ENCODE data around the gene PURB. TPM values are rescaled to one million over a fixed set of nuclear protein-coding genes. Genes with fewer than 3 reads are reported as not detected.

PURB gene
- total RNA-seq, 2 experiments from 2014 or later, result 17.0 to 17.4 TPM

- no peaks in the 10 kb centered on the region for H3K9me3 Mint-ChIP-seq
- ATAC-seq (ENCODE audit: poor library complexity) (no peak), DNase-seq (no peak)
- Histone ChIP-seq H3K9me3 (ENCODE audit: control insufficient read depth in 1 of 2, insufficient read depth in 1 of 2, low read length in 2 of 2) (no peaks in the 10 kb centered on the region), H3K4me3 (ENCODE audit: low read length) (no peak overlapping the region), H3K27me3 (ENCODE audit: control insufficient read depth in 1 of 2, insufficient read depth in 2 of 2, low read length in 2 of 2) (no peaks in the 10 kb centered on the region), H3K36me3 (ENCODE audit: insufficient read depth, low read length) (no peaks in the 10 kb centered on the region), H3K4me1 (ENCODE audit: insufficient read depth, low read length) (peaks cover 23% of the 10 kb centered on the region), H3K27ac (ENCODE audit: low read depth in 1 of 2, low read length in 2 of 2) (no peak overlapping the region)
- TF ChIP-seq, protein P1, sequence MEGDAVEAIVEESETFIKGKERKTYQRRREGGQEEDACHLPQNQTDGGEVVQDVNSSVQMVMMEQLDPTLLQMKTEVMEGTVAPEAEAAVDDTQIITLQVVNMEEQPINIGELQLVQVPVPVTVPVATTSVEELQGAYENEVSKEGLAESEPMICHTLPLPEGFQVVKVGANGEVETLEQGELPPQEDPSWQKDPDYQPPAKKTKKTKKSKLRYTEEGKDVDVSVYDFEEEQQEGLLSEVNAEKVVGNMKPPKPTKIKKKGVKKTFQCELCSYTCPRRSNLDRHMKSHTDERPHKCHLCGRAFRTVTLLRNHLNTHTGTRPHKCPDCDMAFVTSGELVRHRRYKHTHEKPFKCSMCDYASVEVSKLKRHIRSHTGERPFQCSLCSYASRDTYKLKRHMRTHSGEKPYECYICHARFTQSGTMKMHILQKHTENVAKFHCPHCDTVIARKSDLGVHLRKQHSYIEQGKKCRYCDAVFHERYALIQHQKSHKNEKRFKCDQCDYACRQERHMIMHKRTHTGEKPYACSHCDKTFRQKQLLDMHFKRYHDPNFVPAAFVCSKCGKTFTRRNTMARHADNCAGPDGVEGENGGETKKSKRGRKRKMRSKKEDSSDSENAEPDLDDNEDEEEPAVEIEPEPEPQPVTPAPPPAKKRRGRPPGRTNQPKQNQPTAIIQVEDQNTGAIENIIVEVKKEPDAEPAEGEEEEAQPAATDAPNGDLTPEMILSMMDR (IDR thresholded peaks at IDR 0.05), result no peak
- no peak overlapping the region for H3K27ac Mint-ChIP-seq
- CTCF ChIA-PET, result no interaction called here
- intact Hi-C loops (cut with DNase I, micrococcal nuclease), result no loop called here
- no peaks in the 10 kb centered on the region for H3K36me3 Mint-ChIP-seq (ENCODE audit: low read depth)
- H3K4me3 Mint-ChIP-seq, result no peak overlapping the region
- peaks cover 21% of the 10 kb centered on the region for H3K4me1 Mint-ChIP-seq (ENCODE audit: low read depth)
- H3K27me3 Mint-ChIP-seq, result no peaks in the 10 kb centered on the region
- POLR2A ChIA-PET, result no interaction called here
These were observed 9.7 kb upstream of the PURB start for GRCh38 chr7:44894888-44895580.

- Mint-ChIP-seq H3K36me3 (ENCODE audit: low read depth) (no peaks in the 10 kb centered on the region), H3K9me3 (no peaks in the 10 kb centered on the region), H3K27ac (peak overlapping the region; percentile 57), H3K4me3 (no peak overlapping the region), H3K4me1 (ENCODE audit: low read depth) (peaks cover 21% of the 10 kb centered on the region), H3K27me3 (no peaks in the 10 kb centered on the region)
- TF ChIP-seq, protein P1 (IDR thresholded peaks at IDR 0.05), result no peak
- ChIA-PET CTCF (interaction anchor here (1.0 kb wide), 1 partner anchor 35 kb away, joined by 3 read pairs; no protein-coding TSS in a partner anchor), POLR2A (interaction anchor here (0.8 kb wide), 1 partner anchor 9 kb away, joined by 4 read pairs; no protein-coding TSS in a partner anchor)
- Histone ChIP-seq H3K4me1 (ENCODE audit: insufficient read depth, low read length) (peaks cover 23% of the 10 kb centered on the region), H3K4me3 (ENCODE audit: low read length) (no peak overlapping the region), H3K9me3 (ENCODE audit: control insufficient read depth in 1 of 2, insufficient read depth in 1 of 2, low read length in 2 of 2) (no peaks in the 10 kb centered on the region), H3K27me3 (ENCODE audit: control insufficient read depth in 1 of 2, insufficient read depth in 2 of 2, low read length in 2 of 2) (no peaks in the 10 kb centered on the region), H3K27ac (ENCODE audit: low read depth in 1 of 2, low read length in 2 of 2) (no peak overlapping the region), H3K36me3 (ENCODE audit: insufficient read depth, low read length) (no peaks in the 10 kb centered on the region)
- DNase-seq, result no peak
- intact Hi-C loops (cut with DNase I, micrococcal nuclease), result no loop called here
- no peak for ATAC-seq (ENCODE audit: poor library complexity)
These were observed 8.4 kb upstream of the PURB start for GRCh38 chr7:44893710-44894234.

GRCh38 chr7:44891791-44892190, 6.5 kb upstream of the PURB start:
- DNase-seq (no peak), ATAC-seq (ENCODE audit: poor library complexity) (no peak)
- POLR2A ChIA-PET, result interaction anchor here (0.9 to 1.6 kb wide), 5 partner anchors 11 to 318 kb away, joined by 3 to 6 read pairs (median 3); partner anchors contain the start of genes DDX56 and OGDH
- Mint-ChIP-seq H3K4me1 (ENCODE audit: low read depth) (peaks cover 21% of the 10 kb centered on the region), H3K27ac (peak overlapping the region; percentile 87), H3K27me3 (no peaks in the 10 kb centered on the region), H3K9me3 (no peaks in the 10 kb centered on the region), H3K4me3 (peak overlapping the region; percentile 11), H3K36me3 (ENCODE audit: low read depth) (no peaks in the 10 kb centered on the region)
- Histone ChIP-seq H3K4me3 (ENCODE audit: low read length) (no peak overlapping the region), H3K4me1 (ENCODE audit: insufficient read depth, low read length) (peaks cover 23% of the 10 kb centered on the region), H3K27me3 (ENCODE audit: control insufficient read depth in 1 of 2, insufficient read depth in 2 of 2, low read length in 2 of 2) (no peaks in the 10 kb centered on the region), H3K9me3 (ENCODE audit: control insufficient read depth in 1 of 2, insufficient read depth in 1 of 2, low read length in 2 of 2) (no peaks in the 10 kb centered on the region), H3K36me3 (ENCODE audit: insufficient read depth, low read length) (no peaks in the 10 kb centered on the region), H3K27ac (ENCODE audit: low read depth in 1 of 2, low read length in 2 of 2) (peak overlapping the region; percentile 54 to 71)
- TF ChIP-seq, protein P1 (IDR thresholded peaks at IDR 0.05), result no peak
- intact Hi-C loops (cut with DNase I, micrococcal nuclease), result no loop called here
- CTCF ChIA-PET, result interaction anchor here (1.1 to 1.4 kb wide), 2 partner anchors 10 to 35 kb away, joined by 3 to 4 read pairs; no protein-coding TSS in a partner anchor
